ENCODE data around the gene SCFD1. TPM values are rescaled to one million over a fixed set of nuclear protein-coding genes. Genes with fewer than 3 reads are reported as not detected.

The SCFD1 gene
- total RNA-seq, 1 donor from 2014 or later: 38.7 TPM

DNA sequence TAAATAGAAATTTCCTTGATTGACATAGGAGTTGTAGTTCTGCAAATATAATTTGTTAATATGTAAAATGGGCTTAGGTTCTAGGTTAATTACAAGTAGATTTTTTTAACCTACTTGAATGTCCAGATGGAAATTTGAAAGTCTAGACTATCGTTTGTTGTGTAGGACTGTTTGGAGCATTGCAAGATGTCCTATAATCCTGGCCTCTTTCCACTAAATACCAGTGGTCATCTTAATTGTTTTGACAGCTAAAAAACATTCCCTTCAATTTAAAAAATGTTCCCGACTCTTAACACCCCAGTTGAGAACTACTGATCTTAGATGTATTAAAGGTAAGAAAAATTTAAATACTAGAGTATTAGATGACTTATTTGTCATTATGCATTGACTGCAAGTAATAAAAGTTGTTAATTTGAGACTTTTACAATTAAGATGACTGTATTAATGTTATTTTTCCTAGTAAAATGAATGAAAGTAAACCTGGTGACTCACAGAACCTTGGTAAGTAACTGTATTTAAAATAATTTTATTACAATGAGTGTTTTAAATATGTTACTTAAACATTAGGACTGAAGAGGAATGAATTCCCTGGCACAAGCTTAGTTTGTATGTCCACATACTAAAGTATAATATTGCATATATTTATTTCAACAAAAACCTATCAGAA lies 41.4 kb upstream of the SCFD1 start:
- peaks cover 2% of the 10 kb centered on the region for H3K27me3 Mint-ChIP-seq (ENCODE audit: unreplicated experiment)
- H3K9me3 Mint-ChIP-seq (ENCODE audit: unreplicated experiment): no peaks in the 10 kb centered on the region
- TF ChIP-seq, protein P1, sequence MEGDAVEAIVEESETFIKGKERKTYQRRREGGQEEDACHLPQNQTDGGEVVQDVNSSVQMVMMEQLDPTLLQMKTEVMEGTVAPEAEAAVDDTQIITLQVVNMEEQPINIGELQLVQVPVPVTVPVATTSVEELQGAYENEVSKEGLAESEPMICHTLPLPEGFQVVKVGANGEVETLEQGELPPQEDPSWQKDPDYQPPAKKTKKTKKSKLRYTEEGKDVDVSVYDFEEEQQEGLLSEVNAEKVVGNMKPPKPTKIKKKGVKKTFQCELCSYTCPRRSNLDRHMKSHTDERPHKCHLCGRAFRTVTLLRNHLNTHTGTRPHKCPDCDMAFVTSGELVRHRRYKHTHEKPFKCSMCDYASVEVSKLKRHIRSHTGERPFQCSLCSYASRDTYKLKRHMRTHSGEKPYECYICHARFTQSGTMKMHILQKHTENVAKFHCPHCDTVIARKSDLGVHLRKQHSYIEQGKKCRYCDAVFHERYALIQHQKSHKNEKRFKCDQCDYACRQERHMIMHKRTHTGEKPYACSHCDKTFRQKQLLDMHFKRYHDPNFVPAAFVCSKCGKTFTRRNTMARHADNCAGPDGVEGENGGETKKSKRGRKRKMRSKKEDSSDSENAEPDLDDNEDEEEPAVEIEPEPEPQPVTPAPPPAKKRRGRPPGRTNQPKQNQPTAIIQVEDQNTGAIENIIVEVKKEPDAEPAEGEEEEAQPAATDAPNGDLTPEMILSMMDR (IDR thresholded peaks at IDR 0.05; ENCODE audit: unreplicated experiment): no peak
- H3K4me1 Mint-ChIP-seq (ENCODE audit: unreplicated experiment): peaks cover 4% of the 10 kb centered on the region
- H3K4me3 Mint-ChIP-seq (ENCODE audit: unreplicated experiment): no peak overlapping the region
- no peak overlapping the region for H3K27ac Mint-ChIP-seq (ENCODE audit: unreplicated experiment)
- DNase-seq (ENCODE audit: low spot score): no peak
- peaks cover 14% of the 10 kb centered on the region for H3K36me3 Mint-ChIP-seq (ENCODE audit: low read depth, unreplicated experiment)

DNA sequence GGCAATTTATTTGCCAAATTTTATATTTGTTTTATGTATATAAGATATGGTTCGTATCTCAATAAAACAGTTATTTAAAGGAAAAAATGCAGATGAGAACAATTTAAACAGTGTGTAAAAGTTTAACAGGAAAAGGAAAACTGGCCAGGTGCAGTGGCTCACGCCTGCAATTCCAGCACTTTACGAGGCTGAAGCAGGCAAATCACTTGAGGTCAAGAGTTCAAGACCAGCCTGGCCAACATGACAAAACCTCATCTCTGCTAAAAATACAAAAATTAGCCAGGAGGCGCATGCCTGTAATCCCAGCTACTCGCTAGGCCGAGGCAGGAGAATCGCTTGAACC lies 40.9 kb upstream of the SCFD1 start:
- no peak for DNase-seq (ENCODE audit: low spot score)
- H3K4me1 Mint-ChIP-seq (ENCODE audit: unreplicated experiment): peaks cover 4% of the 10 kb centered on the region
- peaks cover 19% of the 10 kb centered on the region for H3K36me3 Mint-ChIP-seq (ENCODE audit: low read depth, unreplicated experiment)
- H3K4me3 Mint-ChIP-seq (ENCODE audit: unreplicated experiment): no peak overlapping the region
- TF ChIP-seq, protein P1 (IDR thresholded peaks at IDR 0.05; ENCODE audit: unreplicated experiment): no peak
- H3K27me3 Mint-ChIP-seq (ENCODE audit: unreplicated experiment): peaks cover 2% of the 10 kb centered on the region
- H3K27ac Mint-ChIP-seq (ENCODE audit: unreplicated experiment): no peak overlapping the region
- no peaks in the 10 kb centered on the region for H3K9me3 Mint-ChIP-seq (ENCODE audit: unreplicated experiment)

DNA sequence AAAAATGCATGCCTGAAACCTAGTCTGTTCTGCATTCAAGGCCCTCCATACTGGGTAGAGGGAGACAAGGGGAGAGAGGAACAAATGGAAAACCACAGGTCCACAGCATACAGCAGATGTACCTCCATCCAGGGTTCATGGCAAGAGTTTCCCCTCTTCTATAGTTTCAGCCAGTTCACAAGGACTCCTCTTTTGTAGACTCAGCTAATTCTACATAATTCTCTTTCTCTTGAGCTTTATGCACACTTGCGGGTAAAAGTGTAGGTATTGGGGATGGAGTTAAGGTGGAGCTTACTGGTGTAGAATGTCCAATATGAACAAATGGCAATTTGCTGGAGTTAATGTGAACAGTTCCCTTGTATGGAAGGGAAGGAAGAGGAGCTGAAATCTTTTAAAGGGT lies 39.7 kb upstream of the SCFD1 start:
- no peak for DNase-seq (ENCODE audit: low spot score)
- H3K9me3 Mint-ChIP-seq (ENCODE audit: unreplicated experiment): no peaks in the 10 kb centered on the region

DNA sequence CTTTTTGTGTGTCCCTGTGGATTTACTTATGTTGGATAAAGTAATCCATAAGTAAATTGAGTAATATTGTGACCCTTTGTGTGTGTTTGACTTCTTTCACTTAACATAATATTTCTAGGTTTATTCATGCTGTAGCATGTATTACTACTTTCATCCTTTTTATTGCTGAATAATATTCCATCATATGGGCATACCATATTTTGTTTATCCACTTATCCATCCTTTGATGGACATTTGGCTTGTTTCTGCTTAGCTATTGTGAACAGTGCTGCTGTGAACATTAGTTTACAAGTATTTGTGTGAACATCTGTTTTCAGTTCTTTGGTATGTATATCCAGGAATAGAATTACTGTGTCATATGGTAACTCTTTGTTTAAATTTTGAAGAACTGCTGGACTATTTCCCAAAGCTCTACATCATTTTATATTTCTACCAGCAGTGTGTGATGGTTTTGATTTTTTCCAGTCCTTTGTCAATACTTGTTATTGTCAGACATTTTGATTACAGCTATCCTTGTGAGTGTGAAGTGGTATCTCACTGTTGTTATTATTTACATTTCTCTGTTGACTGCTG lies 38.0 kb upstream of the SCFD1 start:
- Mint-ChIP-seq H3K27me3 (ENCODE audit: unreplicated experiment) (peaks cover 2% of the 10 kb centered on the region), H3K4me3 (ENCODE audit: unreplicated experiment) (no peak overlapping the region), H3K4me1 (ENCODE audit: unreplicated experiment) (no peaks in the 10 kb centered on the region), H3K27ac (ENCODE audit: unreplicated experiment) (no peak overlapping the region), H3K36me3 (ENCODE audit: low read depth, unreplicated experiment) (peaks cover 20% of the 10 kb centered on the region), H3K9me3 (ENCODE audit: unreplicated experiment) (no peaks in the 10 kb centered on the region)
- TF ChIP-seq, protein P1 (IDR thresholded peaks at IDR 0.05; ENCODE audit: unreplicated experiment): no peak
- DNase-seq (ENCODE audit: low spot score): no peak

More for the DNA sequence above, 39.7 kb upstream of the SCFD1 start:
- Mint-ChIP-seq H3K27me3 (ENCODE audit: unreplicated experiment) (peaks cover 2% of the 10 kb centered on the region), H3K4me3 (ENCODE audit: unreplicated experiment) (no peak overlapping the region), H3K36me3 (ENCODE audit: low read depth, unreplicated experiment) (peaks cover 20% of the 10 kb centered on the region), H3K27ac (ENCODE audit: unreplicated experiment) (no peak overlapping the region), H3K4me1 (ENCODE audit: unreplicated experiment) (peaks cover 3% of the 10 kb centered on the region)
- TF ChIP-seq, protein P1 (IDR thresholded peaks at IDR 0.05; ENCODE audit: unreplicated experiment): no peak

DNA sequence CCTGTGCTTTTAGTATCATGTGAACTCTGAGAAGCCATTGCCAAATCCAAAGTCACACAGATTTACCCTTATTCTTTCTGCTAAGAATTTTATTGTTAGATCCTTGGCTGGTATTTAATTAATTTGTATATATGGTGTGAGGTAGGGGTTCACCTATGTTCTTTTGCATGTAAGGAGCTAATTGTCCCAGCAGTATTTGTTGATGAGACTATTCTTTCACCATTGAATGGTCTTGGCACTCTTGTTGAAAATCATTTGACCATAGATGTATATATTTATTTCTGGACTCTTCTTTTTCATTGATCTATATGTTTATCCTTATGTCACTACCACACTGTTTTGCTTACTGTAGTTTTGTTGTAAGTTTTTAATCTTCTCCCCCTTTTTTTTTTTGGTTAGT lies 36.9 kb upstream of the SCFD1 start:
- Mint-ChIP-seq H3K27me3 (ENCODE audit: unreplicated experiment) (peaks cover 2% of the 10 kb centered on the region), H3K36me3 (ENCODE audit: low read depth, unreplicated experiment) (peaks cover 20% of the 10 kb centered on the region), H3K4me3 (ENCODE audit: unreplicated experiment) (no peak overlapping the region)

More for the DNA sequence above, 36.9 kb upstream of the SCFD1 start:
- no peak for DNase-seq (ENCODE audit: low spot score)
- TF ChIP-seq, protein P1 (IDR thresholded peaks at IDR 0.05; ENCODE audit: unreplicated experiment): no peak
- H3K4me1 Mint-ChIP-seq (ENCODE audit: unreplicated experiment): no peaks in the 10 kb centered on the region
- H3K27ac Mint-ChIP-seq (ENCODE audit: unreplicated experiment): no peak overlapping the region
- no peaks in the 10 kb centered on the region for H3K9me3 Mint-ChIP-seq (ENCODE audit: unreplicated experiment)
